ENCODE data around the gene LGALS9B.
"Not testable (repeated sequence)": the region's sequence is repeated elsewhere in the genome, so short reads cannot be mapped to it uniquely, and the experiment has no call there.

Gene LGALS9B

DNA sequence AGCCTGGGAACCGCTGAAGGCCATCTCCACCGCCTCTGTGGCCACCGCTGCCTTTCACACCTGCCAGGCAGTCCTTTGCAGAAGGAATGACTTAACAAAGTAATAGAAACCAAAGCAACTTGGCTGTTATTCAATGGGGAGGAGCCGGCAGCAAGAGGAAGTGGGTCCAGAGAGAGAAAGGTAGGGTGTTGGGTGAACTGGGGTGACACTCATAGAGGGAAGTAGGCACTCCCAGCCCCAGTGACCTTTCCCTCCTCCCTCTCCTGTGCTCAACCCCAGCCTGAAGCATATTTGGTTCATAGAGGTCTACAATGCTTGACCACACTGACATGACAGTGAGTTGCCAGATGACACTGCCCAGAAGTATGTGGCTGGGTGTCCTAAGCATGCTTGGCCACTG, at the start of gene LGALS9B:
Gene LGALS9B (minus strand): TSS at position 93 of the 400 bp plus-strand sequence. CDS start 69 bp downstream, at position 24.
- peak; percentile 31 for FAIRE-seq
- DNase-seq (ENCODE audit: insufficient read length, low spot score), result not testable (repeated sequence)

DNA sequence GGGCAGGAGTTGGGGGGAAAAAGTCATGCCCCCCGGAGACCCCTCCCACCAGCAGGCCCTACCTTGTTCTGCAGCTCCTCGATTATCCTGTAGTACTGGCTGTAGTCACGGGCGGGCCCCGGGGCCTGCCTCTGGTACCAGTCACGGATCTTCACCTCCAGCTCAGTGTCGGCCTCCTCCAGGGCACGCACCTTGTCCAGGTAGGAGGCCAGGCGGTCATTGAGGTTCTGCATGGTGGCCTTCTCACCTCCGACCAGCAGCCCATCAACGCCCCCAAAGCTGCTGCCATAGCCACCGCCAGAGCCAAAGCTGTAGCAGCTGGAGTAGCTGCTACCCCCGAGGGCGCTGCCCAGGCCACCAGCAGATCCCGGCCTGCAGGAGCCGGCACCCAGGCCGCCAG, 49.6 kb upstream of the LGALS9B start:
- not testable (repeated sequence) for DNase-seq (ENCODE audit: insufficient read length, low spot score); FAIRE-seq

DNA sequence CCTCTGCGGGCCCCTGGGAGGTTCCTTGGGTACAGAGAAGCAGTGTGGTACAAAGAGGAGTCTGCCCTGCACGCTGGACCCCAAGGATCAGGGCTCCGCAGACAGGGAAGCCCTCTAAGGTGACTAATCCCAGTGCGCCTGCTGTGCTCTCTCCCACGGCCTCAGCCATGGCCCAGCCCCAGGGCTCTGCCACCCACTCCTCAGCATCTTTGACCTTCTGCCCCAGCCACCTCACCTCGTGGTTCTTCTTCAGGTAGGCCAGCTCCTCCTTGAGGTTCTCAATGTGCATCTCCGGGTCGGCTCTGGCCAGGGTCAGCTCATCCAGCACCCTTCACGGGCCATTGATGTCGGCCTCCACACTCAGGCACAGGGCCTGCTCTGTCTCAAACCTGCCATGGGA, 47.8 kb upstream of the LGALS9B start:
- not testable (repeated sequence) for DNase-seq (ENCODE audit: insufficient read length, low spot score); FAIRE-seq

DNA sequence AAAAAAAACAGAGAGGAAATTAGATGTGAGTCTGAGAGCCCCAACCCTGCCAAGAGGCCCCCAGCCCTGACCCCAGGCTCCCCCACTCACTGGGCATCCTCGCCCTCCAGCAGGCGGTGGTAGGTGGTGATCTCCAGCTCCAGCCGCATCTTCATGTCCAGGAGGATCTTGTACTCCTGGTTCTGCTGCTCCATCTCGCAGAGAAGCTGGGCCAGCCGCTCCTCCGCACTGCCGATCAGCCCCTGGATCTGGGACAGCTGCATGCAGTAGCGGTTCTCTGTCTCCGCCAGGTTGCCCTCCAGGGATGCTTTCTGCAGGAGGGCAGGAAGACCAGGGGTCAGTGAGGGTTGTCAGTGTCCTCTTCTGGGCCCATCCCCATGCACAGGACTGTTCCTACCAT, 46.2 kb upstream of the LGALS9B start:
- DNase-seq (ENCODE audit: insufficient read length, low spot score); FAIRE-seq: not testable (repeated sequence)

DNA sequence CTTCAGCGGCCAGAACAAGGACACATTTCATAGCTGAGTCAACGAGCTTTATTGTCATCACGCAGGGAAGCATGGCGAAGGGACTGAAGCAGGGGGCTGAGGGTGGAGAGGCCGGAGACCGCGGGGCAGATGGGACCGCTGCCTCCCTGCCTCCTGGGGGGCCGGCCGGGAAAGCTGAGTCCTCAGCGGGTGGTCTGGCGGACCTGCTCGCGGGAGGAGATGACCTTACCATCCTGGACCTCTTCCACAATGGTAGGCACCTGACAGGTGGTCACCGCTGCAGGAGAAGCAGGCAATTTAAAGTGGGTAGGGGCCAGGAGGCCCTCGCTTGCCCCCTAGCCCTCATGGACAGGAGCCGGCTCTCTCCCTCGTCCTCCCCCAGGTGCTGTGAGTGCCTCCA, 45.0 kb upstream of the LGALS9B start:
- not testable (repeated sequence) for DNase-seq (ENCODE audit: insufficient read length, low spot score); FAIRE-seq

DNA sequence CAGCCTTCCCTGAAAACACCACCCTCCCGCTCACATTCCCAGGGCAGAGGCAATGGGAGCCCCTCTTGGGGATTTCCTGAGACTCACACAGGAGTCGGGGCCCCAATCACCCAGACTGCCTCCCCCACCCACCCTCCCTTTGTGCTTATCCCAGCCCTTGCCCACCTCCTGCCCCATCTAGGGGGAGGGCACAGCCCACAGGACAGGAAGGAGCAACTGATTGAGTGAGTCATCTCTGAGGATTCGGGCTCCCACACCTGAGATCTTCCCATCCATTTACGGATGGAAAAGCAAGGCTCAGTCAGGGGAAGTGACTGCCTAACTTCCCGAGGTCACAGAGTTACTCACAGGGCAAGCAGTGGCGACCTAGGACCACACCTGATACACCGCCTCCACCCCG, 44.4 kb upstream of the LGALS9B start:
- not testable (repeated sequence) for FAIRE-seq; DNase-seq (ENCODE audit: insufficient read length, low spot score)

DNA sequence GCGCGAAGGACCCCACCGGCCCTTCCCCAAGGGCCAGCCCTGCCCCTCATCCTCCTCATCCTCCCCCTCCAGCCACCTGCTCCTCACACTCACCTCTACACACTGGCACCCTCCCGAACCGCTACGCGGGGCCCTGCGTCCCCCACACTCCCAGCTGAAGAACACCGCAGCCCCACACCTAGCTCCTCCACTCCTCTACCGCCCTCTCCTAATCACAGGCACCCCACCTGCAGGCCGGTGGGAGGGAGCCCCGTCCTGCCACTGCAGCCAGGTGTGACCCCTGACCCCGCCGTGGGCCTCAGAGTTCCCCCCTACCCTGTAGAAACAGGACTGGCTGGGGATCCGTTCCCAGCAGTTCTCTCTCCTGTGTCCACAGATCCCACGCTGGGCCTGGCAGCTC, 38.0 kb upstream of the LGALS9B start:
- not testable (repeated sequence) for FAIRE-seq

DNA sequence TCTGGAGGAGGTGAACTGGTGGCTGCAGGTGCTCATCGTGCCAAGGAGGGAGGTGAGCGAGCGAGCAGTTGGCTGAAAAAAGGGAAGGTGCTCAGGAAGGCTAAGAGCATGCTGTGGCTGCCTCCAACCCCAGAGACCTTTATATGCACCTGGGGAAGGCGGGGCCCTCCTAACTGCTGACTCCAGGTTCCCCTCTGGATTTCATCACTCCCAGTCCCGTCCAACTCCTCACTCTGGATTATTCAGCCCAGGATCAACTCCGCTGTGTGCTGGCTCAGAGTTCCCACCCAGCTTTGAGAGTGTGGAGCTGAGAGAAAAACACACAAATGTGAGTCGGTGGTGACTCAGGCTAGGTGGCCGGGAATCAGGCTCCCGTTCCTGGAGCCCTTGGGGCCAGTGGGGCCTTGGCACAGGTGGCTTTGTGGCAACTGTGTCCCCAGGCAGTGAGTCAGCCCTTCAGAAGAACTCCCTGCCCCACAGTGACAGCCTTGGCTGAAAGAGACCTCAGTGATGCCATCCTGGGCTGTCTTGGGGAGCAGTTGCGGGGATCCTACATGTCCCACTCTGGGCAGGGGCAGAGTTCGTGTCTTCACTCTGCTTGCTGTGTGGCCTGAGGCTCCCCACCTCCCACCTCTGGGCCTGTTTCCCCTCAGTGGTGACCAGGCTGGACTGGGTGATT, 37.2 kb upstream of the LGALS9B start:
- FAIRE-seq; DNase-seq (ENCODE audit: insufficient read length, low spot score): not testable (repeated sequence)

More for the DNA sequence above, 38.0 kb upstream of the LGALS9B start:
- DNase-seq (ENCODE audit: insufficient read length, low spot score), result not testable (repeated sequence)

DNA sequence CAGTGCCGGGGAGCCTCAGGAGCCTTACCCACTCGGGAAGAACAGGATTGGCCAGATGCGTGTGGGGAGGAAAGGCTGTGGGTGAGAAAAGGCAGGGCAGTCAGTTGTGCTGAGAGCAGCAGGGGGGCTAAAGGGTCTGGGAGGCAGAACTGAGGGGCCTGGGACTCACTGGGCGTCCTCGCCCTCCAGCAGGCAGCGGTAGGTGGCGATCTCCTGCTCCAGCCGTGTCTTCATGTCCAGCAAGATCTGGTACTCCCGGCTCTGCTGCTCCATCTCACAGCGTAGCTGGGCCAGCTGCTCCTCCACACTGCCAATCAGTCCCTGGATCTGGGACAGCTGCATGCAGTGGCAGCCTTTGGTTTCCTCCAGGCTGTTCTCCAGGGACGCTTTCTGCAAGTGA, 34.6 kb upstream of the LGALS9B start:
- FAIRE-seq; DNase-seq (ENCODE audit: insufficient read length, low spot score): not testable (repeated sequence)

DNA sequence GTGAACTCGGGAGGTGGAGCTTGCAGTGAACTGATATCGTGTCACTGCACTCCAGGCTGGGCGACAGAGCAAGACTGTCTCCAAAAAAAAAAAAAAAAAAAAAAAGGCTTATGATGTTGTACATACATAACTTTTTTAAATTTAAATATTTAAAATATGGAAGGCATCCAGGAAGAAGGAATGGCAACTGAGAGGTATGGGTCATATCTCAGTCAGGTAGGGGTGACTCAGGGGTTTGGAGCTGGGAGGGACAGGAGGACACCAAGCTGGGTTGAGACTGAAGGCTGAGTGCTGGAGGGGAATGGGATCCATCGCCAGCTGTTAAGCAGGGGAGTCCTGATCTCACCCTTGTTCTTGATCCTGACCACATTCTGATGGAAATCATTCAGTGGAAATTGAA, 33.0 kb upstream of the LGALS9B start:
- FAIRE-seq; DNase-seq (ENCODE audit: insufficient read length, low spot score): not testable (repeated sequence)

DNA sequence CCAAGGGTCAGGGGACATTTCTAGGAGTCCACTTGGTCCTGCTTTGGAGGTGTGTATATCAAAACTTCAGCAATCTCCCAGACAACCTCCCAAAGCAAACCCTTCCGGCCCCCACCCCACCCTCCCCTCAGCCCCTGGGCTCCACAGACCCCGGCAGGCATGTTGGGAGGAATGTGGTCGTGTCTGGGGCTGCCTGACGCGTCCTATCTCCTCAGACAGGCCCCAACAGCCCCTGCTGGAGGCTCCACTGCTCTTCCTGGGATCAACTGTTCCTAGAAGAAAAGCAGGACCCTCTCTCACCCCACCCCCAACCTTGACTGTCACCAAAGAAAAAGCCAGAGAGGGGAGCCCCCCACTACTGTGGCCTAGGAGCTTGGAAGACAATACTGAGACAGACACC, 28.1 kb upstream of the LGALS9B start:
- DNase-seq (ENCODE audit: insufficient read length, low spot score); FAIRE-seq: not testable (repeated sequence)

DNA sequence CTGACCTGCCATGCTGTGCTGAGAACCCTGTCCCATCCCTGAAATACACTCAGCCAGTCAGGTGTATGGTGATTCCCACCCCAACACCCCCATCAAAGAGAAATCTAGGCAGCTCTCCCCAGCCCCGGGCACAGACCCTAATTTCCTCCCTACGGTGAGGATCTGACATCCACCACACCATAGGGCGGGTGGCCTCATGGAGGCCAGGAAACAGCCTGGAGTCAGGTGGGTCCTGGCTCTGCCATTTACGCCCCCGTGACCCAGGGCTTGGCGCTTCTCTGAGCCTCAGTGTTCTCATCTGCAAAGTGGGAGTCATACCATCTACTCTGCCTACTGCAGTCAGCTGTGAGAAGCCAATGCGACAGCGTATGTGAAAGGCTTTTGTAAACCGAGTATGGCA, 27.4 kb upstream of the LGALS9B start:
- DNase-seq (ENCODE audit: insufficient read length, low spot score); FAIRE-seq: not testable (repeated sequence)

DNA sequence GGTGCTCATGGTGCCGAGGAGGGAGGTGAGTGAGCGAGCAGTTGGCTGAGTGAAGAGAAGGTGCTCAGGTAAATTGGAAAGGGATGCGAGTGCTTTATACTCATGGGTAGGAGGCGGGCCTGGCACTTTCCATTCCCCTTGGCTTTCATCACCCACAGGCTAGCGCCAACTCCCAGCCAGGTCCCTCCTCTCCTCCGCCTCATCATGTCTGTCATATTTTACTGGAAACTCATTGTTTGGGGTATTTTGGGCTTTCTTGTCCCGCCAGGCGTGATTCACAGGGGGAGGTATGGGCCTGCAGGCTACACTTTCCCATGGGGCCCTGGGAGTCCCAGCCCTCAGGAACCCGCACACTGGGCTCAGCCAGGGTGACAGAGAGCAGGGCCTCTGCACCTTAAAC, 26.8 kb upstream of the LGALS9B start:
- not testable (repeated sequence) for FAIRE-seq; DNase-seq (ENCODE audit: insufficient read length, low spot score)

DNA sequence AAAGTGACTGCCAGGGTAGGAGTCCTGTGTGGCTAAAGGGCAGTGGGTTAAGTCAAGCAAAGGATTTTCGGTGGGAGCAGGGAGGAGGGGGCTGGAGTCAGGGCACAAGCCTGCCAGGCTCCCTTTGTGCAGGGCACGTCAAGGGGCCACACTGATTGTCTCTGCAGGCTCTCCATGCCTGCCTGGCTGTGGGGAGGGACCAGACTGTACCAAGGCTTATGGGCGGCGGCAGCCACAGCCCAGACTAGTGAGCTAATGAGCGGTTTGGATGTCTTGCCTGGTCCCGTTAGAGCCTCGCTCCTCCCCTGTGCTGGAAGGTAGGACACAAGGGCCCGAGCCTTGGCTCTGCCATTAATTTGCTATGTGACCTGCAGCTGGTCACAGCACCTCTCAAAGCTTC, 25.6 kb upstream of the LGALS9B start:
- FAIRE-seq, result not testable (repeated sequence)

DNA sequence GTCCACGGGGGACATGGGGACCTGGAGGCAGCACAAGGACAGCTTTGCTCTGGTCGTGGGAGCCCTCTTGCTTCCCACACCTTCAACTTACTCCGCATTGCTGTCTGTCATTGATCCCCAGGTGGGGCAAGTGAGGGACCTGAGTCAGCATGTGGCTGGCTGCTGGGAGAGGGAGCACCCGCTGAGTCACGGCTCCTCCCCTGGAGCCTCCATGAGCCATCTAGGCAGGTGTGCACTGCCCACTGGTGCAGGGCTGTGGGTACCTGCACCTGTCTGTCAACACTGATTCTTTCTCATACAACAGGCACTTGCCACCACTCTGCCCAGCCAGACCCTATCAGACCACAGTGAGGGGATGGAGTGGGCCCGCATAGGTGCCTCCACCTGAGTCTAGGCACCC, 24.8 kb upstream of the LGALS9B start:
- not testable (repeated sequence) for FAIRE-seq; DNase-seq (ENCODE audit: insufficient read length, low spot score)

More for the DNA sequence above, 25.6 kb upstream of the LGALS9B start:
- DNase-seq (ENCODE audit: insufficient read length, low spot score), result not testable (repeated sequence)

DNA sequence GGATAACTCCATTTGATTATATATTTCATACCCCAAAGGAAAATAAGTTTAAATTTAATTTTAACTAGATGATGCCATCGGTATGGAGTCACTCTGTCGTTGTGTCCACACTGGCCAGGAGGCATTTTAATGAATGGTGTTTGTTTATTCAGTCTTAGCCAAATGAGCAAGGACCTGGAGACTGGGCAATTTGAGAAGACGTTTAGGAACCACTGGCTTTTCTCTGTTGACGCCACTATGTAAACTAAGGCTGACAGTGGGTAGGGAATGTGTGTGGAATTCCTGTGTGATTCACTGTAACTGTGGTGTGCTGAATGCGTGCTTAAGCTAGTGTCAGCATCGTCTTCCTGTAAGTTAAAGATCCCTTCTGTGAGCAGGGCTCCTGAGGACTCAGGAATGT, 17.6 kb upstream of the LGALS9B start:
- not testable (repeated sequence) for DNase-seq (ENCODE audit: insufficient read length, low spot score); FAIRE-seq

DNA sequence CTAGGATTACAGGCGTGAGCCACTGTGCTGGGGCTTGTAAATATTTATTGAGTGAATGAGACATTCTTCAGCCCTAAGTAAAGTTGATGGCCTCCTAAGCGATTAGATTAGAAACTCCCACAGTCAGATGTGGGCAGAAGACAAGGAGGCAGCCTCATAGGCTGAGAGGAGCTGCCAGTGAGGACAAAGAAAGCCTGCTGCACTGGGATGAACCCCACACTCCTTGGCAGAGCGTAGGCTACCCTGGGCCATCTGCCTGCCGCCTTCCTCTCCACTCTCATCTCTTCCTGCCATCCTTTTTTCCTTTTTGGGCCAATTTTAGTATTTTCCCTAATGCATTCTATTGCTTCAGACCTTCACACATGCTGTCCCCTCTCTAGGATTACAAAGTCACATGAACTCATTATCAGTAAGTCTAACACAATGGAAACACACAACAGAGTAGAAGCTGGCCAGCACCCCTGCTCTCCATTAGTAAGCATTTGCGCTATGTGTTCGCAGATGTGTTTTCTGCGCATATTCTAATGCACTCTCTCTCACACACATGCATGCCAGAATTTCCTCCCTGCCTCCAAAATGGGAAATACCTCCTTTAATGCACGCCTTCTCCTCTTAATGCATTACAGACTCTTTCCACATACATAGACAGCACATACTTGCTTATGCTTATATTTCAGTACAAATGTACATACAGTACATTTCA, 12.7 kb upstream of the LGALS9B start:
- FAIRE-seq; DNase-seq (ENCODE audit: insufficient read length, low spot score): not testable (repeated sequence)

DNA sequence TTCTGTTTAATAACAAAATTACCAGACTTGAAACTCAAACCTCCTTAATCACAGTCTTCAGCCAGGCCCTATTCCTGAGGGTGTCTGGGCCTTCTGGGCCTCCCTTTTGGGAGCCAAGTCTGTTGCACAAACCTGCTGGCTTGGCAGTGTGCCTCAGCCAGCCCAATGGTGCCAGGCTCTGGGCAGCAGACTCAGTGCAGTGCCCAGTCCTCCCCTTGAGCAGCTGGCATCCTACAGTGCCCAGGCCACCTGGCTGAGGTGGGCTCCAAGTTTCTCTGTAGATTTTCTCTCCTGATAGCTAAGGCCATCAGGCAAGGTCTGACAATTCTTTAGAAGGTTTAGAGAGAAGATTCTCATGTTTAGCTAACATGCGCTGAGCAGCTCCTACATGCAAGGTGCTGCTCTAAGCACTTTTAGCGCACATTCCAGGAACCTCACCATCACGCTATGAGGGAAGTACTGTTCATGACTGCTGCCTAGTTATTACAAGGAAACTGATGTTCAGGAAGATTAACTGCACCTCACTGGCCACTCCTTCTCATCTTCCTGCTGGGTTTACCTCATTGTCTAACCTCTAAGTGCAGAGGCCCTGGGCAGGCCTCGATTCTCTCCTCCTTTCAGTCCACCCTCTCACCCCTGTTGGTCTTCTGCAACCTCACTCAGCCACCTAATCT, 10.2 kb upstream of the LGALS9B start:
- FAIRE-seq; DNase-seq (ENCODE audit: insufficient read length, low spot score): not testable (repeated sequence)

DNA sequence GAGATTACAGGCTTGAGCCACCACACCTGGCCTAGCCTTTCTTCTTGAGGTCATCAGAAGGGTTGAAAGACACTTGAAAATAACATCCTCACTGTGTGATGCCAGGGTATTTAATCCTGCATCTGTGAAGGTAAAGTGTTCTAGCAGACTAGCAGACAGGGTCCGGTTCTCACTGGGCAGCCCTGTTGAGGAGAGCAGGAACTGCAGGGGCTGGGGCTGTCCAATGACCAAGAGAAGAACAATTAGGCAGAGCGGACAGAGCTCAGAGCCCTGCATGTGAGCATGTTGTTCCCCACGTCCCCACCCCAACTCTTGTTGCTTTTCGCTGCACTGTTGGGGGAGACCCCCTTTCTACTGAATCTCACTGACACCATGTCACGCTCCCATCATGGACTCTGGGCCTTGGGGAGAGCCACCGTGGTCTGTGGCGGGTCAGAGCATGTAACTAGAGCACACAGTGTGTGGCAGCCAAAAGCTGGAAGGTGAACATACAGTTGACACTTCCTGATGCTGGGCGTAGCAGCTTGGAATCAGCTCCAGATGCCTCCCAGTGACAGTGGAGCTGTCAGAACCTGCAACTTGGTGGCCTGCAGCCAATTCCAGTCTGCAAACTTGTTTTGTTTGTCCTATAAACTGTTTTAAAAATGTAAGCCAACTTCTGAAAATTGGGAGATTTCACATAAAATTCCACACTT, 7.9 kb upstream of the LGALS9B start:
- FAIRE-seq; DNase-seq (ENCODE audit: insufficient read length, low spot score): not testable (repeated sequence)

DNA sequence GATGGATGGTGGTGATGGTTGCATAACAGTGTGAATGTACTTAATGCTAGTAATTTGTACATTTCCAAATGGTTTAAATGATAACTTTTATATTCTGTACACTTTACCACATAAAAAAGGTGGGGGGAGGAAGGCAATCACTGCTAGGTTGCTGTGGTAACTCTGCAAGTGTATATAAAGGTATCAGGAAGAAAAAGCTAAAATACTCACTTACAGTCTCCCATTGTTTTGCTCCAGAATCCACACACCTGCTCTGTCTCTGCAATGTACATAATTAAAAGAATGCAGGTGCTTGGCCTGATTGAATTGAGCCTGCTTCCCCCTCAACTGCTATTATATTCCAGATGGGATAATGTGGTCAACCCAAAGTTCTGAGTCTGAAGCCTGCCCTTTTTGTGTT, 6.7 kb upstream of the LGALS9B start:
- not testable (repeated sequence) for FAIRE-seq; DNase-seq (ENCODE audit: insufficient read length, low spot score)
